HG03565 (cell line): ENCODE measurements around the gene MLANA.

Experiments
- ATAC-seq: cut with Tn5 transposase; IDR thresholded peaks from one replicate; pipeline ENCODE4 v1.9.1; 2021; ENCODE audit warnings: mild to moderate bottlenecking, moderate library complexity; ENCODE audit not compliant: unreplicated experiment

Gene MLANA

GRCh38 chr9:5953743-5954707, 63.3 kb downstream of the MLANA start:
- ATAC-seq: no peak

GRCh38 chr9:5957166-5957565, 66.5 kb downstream of the MLANA start:
- no peak for ATAC-seq

- ATAC-seq: peak; percentile 64
These were observed 67.6 kb downstream of the MLANA start for GRCh38 chr9:5958273-5958672.
